ENCODE data around the gene ZBTB40.

Gene ZBTB40

GRCh38 chr1:22578732-22579361, 127.2 kb downstream of the ZBTB40 start:
- in situ Hi-C loops (cut with MboI; ENCODE audit: low sequenced_read_pairs) = no loop called here
- H3K9me3 ChIP-seq = peaks cover 8% of the 10 kb centered on the region; the same call in 1 of the 2 replicates
- H3K36me3 ChIP-seq (replicated peaks) = no peaks in the 10 kb centered on the region
- H3K4me3 ChIP-seq = no peak overlapping the region
- no peaks in the 10 kb centered on the region for H3K4me1 ChIP-seq
- no peak for DNase-seq (ENCODE audit: low spot score in 2 of 2)
- no peaks in the 10 kb centered on the region; the same call in 1 of the 2 replicates for H3K27me3 ChIP-seq (ENCODE audit: low read depth)

- H3K9me3 ChIP-seq = peaks cover 8% of the 10 kb centered on the region; the same call in 1 of the 2 replicates
- H3K27me3 ChIP-seq (ENCODE audit: low read depth) = no peaks in the 10 kb centered on the region
- DNase-seq (ENCODE audit: low spot score in 2 of 2) = no peak
- no peak overlapping the region for H3K4me3 ChIP-seq
- no peaks in the 10 kb centered on the region for H3K36me3 ChIP-seq (replicated peaks)
- no peaks in the 10 kb centered on the region for H3K4me1 ChIP-seq
- in situ Hi-C loops (cut with MboI; ENCODE audit: low sequenced_read_pairs) = no loop called here
Observed at GRCh38 chr1:22579541-22580155, 128.0 kb downstream of the ZBTB40 start.
